Measurements from ENCODE around the gene FUZ.

FUZ gene

GRCh38 chr19:49812997-49813861, at the start of gene FUZ:
Gene FUZ (minus strand): TSS chr19:49813292. CDS start chr19:49813106, 186 bp downstream.
- DNase-seq = peak; percentile 90

- DNase-seq = peak in 1 of 2 donors; percentile 45
These were observed 49.5 kb upstream of the FUZ start for GRCh38 chr19:49862391-49863253.

- DNase-seq = no peak
These were observed 48.7 kb upstream of the FUZ start for GRCh38 chr19:49861541-49862378.

GRCh38 chr19:49861107-49861506, 48.0 kb upstream of the FUZ start:
- no peak for DNase-seq

GRCh38 chr19:49860336-49861102, 47.4 kb upstream of the FUZ start:
- DNase-seq = no peak

GRCh38 chr19:49859682-49860335, 46.7 kb upstream of the FUZ start:
- no peak for DNase-seq

- no peak for DNase-seq
These were observed 45.2 kb upstream of the FUZ start for GRCh38 chr19:49858088-49858985.

- DNase-seq = no peak
These were observed 44.7 kb upstream of the FUZ start for GRCh38 chr19:49857838-49858087.

- peak in 1 of 2 donors; percentile 25 for DNase-seq
These were observed 44.2 kb upstream of the FUZ start for GRCh38 chr19:49857061-49857837.

- DNase-seq = no peak
These were observed 43.5 kb upstream of the FUZ start for GRCh38 chr19:49856574-49857021.

- no peak for DNase-seq
These were observed 42.8 kb upstream of the FUZ start for GRCh38 chr19:49855676-49856573.

- DNase-seq = no peak
These were observed 42.2 kb upstream of the FUZ start for GRCh38 chr19:49855277-49855675.

- DNase-seq = no peak
These were observed 41.5 kb upstream of the FUZ start for GRCh38 chr19:49854378-49855263.

- DNase-seq = no peak
These were observed 40.8 kb upstream of the FUZ start for GRCh38 chr19:49853852-49854377.

- no peak for DNase-seq
These were observed 39.6 kb upstream of the FUZ start for GRCh38 chr19:49852631-49853126.

GRCh38 chr19:49851456-49852259, 38.6 kb upstream of the FUZ start:
- peak in 1 of 2 donors; percentile 44 for DNase-seq
